ENCODE results near the gene EDNRA. TPM values are rescaled to one million over a fixed set of nuclear protein-coding genes. Genes with fewer than 3 reads are reported as not detected.

Gene EDNRA
- total and polyA plus RNA-seq, 9 of the 15 experiments (the other 6 are each of a cell fraction or from before 2014, with no cell fraction given), result not detected

- TF ChIP-seq REST (IDR thresholded peaks at IDR 0.05; ENCODE audit: borderline replicate concordance), result no peak
- TF ChIP-seq REST (CRISPR knock-in tag; IDR thresholded peaks at IDR 0.05; ENCODE audit: low read depth), result no peak
- no peak for TF ChIP-seq ZNF518B (CRISPR knock-in tag; IDR thresholded peaks at IDR 0.05)
- no peak for TF ChIP-seq ZNF76 (CRISPR knock-in tag; IDR thresholded peaks at IDR 0.05; ENCODE audit: borderline replicate concordance)
Measured at GRCh38 chr4:147487616-147488015, 6.7 kb downstream of the EDNRA start (continued).
